NK-92 (cell line): ENCODE data around the gene TMIGD1.

Experiments
- DNase-seq: peaks from one replicate; lab custom pipeline; 2025; ENCODE audit not compliant: unreplicated experiment; lab: John Stamatoyannopoulos, UW

The TMIGD1 gene

GRCh38 chr17:30292286-30292858, 41.5 kb downstream of the TMIGD1 start:
- DNase-seq: no peak

- no peak for DNase-seq
Measured at GRCh38 chr17:30291543-30292285, 42.1 kb downstream of the TMIGD1 start, which contains the start of gene BLMH. BLMH (minus strand) TSS chr17:30291944; CDS start chr17:30291819, 125 bp downstream.

DNA sequence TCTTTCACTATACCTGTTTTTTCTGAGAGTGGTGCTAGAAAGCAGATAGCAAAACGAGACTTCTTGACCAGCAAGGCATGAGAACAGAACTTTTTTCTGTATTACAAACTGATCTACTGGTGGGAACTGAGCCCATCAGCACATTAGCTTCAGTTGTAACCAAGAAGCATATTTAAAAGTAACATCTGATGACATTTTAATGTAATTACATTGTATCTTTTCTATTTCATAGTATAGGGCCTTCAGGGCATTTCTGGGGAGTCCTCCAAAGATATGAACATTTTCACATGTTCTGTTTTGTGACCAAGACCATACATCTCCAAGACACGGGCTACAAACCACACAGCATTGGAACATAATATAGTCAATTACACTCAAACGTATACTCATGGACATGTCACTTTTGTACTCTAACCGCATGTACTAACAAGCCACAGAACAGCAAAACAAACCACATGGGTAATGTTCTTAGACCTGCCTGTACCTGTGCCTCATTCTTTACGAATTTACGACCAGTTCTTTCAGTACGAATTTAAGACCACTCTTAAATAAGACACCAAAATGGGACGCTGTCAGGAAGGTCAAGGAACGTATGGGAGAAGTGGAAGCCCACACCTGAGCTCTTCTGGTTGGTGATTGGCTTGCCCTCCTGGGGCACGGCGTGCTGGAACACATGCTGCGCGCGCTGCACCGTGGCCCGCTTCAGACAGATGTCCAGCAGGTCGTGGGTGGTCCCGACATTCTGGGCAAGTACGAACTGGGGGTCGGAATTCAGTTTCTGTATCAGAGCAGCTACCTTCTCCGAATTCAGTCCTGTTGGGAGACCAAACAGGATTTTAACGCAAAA, 42.9 kb downstream of the TMIGD1 start:
- no peak for DNase-seq

GRCh38 chr17:30290077-30290476, 43.8 kb downstream of the TMIGD1 start:
- DNase-seq: no peak

DNA sequence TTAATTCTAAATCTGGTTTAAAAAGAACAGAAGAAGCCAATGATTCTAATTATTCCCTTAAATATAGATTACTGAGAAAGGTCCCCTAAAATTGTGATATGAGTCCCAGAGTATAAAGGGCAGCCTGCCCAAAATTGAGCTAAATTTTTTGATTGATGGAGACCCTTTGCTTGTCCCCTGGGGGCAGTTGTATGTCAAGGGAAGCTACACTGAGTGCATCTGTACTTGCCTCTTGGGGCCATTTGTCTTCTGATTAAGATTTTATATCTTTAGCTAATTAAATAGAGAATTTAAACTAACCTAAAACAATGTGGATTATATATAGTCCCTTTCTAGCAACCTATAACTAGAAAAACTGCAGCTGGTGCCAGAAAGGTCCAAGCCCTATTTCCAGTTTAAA, 54.7 kb downstream of the TMIGD1 start:
- DNase-seq: no peak

DNA sequence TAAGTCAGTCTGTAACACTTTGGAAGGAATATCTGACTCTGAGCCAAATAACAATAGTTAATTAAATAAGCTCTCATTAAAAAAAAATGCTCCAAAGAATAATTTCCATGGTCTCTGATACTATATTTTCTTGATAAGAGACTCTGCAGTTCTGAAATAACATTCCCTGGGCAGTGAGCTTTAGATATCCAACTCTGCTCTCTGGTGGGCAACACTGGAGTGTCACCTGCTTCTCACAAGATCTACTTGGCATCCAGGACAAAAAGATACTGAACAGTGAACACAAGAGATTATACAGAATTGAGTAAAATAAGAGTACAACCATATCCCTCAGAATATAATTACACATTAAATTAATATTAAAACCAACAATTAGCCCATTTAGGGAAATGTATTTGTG, 55.8 kb downstream of the TMIGD1 start:
- no peak for DNase-seq

DNA sequence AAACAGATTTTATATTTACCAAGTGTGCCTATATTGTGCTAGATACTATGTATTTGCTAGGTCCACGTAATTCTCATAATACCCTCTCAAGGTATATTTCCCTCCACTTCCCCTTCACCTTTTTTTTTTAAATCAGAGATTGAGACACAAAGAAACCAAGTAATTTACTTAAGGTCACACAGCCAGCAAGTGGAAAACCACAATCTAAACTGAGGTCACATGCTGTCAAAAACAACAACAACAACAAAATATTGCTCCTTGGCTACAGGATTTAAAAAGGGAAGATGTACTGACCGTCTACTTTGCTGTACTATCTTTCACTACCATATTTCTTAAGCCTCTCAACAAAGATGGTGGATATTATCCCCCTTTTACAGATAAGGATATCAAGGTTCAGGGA, 57.9 kb downstream of the TMIGD1 start:
- no peak for DNase-seq

- DNase-seq: no peak
Measured at GRCh38 chr17:30274887-30275286, 59.0 kb downstream of the TMIGD1 start.

GRCh38 chr17:30273373-30273772, 60.5 kb downstream of the TMIGD1 start:
- DNase-seq: no peak

DNA sequence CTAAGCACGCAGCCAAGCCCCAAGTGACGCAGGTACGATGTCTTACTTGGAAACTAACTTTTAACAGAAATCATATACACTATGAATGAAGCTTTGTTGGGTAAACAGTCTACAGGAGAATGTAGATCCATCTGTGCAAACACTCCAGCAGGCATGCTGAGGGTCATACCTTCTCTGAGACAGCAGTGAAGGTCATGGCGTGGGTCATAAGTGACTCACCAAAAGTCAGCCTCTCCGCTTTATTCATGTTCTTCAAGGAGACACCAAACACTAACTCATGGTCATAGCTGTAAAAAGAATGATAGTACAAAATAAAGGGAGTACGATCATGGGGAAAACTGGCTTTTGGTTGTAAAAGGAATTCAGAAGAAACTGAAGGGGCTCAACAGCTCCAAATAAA, 62.8 kb downstream of the TMIGD1 start:
- DNase-seq: no peak

DNA sequence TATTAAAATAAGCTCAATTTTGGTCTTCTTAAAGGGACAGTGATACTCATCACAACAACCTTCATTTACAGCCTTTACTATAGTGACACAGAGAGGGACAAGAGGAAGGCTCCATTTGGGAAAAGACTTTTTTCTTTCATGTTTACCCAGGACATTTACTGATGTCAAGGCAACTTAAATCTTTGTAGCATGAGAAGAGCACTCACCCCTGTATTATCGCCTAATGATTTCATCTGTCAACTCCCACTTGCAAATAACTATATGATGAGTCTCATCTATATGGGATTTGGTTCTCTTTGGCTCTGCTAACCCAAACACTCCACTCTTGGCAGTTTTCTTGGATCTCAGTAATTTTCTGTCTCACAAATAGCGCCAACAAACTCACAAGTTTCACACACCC, 66.2 kb downstream of the TMIGD1 start:
- DNase-seq: no peak
